ENCODE measurements around the gene PCSK5. TPM values are rescaled to one million over a fixed set of nuclear protein-coding genes. Genes with fewer than 3 reads are reported as not detected.

Gene PCSK5
- total RNA-seq, 1 experiment from 2014 or later, result 0.17 TPM

DNA sequence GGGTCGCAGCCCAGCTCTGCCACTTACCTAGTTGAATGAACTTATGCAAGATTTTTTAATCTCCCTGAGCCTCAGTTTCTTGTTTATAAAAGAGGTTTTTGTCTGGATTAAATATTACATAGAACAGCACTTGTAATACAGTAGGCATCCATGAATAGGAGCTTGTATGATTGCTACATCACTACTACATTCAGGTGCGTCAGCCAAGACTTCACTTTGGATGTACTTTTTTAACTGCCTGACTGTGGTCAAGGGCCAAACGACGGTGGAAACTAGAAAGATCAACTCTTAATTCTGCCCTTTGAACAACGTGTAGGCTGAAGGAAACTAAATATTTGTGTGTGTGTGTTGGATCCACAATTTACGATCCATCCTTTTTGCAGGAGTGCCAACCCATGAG lies 330.9 kb downstream of the PCSK5 start:
- TF ChIP-seq, protein P1, sequence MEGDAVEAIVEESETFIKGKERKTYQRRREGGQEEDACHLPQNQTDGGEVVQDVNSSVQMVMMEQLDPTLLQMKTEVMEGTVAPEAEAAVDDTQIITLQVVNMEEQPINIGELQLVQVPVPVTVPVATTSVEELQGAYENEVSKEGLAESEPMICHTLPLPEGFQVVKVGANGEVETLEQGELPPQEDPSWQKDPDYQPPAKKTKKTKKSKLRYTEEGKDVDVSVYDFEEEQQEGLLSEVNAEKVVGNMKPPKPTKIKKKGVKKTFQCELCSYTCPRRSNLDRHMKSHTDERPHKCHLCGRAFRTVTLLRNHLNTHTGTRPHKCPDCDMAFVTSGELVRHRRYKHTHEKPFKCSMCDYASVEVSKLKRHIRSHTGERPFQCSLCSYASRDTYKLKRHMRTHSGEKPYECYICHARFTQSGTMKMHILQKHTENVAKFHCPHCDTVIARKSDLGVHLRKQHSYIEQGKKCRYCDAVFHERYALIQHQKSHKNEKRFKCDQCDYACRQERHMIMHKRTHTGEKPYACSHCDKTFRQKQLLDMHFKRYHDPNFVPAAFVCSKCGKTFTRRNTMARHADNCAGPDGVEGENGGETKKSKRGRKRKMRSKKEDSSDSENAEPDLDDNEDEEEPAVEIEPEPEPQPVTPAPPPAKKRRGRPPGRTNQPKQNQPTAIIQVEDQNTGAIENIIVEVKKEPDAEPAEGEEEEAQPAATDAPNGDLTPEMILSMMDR (conservative IDR thresholded peaks at IDR 0.05; ENCODE audit: low read depth, low read length), result no peak
- TF ChIP-seq EZH2 (IDR thresholded peaks at IDR 0.05; ENCODE audit: borderline replicate concordance, low read depth, low read length, poor library complexity, severe bottlenecking), result no peak
- Histone ChIP-seq H3K27ac (ENCODE audit: low read depth, low read length, poor library complexity, severe bottlenecking) (no peak overlapping the region), H3K4me1 (ENCODE audit: insufficient read depth, low read length, poor library complexity, severe bottlenecking) (no peaks in the 10 kb centered on the region), H3K9me3 (ENCODE audit: low read depth, low read length, poor library complexity, severe bottlenecking) (no peaks in the 10 kb centered on the region), H3K4me3 (ENCODE audit: low read depth, low read length, poor library complexity, severe bottlenecking) (no peak overlapping the region), H3K36me3 (ENCODE audit: insufficient read depth, low read length, poor library complexity, severe bottlenecking) (no peaks in the 10 kb centered on the region), H3K27me3 (replicated peaks; ENCODE audit: insufficient read depth, low read depth, low read length, poor library complexity) (peaks cover 13% of the 10 kb centered on the region)
- DNase-seq (ENCODE audit: low spot score), result no peak
- CTCF ChIA-PET, result no interaction called here
- intact Hi-C loops (cut with micrococcal nuclease; ENCODE audit: unreplicated experiment), result no loop called here
- no TSS peak for BruUV-seq (replicated peaks)
- POLR2A ChIA-PET (ENCODE audit: low non-redundant PET), result no interaction called here

DNA sequence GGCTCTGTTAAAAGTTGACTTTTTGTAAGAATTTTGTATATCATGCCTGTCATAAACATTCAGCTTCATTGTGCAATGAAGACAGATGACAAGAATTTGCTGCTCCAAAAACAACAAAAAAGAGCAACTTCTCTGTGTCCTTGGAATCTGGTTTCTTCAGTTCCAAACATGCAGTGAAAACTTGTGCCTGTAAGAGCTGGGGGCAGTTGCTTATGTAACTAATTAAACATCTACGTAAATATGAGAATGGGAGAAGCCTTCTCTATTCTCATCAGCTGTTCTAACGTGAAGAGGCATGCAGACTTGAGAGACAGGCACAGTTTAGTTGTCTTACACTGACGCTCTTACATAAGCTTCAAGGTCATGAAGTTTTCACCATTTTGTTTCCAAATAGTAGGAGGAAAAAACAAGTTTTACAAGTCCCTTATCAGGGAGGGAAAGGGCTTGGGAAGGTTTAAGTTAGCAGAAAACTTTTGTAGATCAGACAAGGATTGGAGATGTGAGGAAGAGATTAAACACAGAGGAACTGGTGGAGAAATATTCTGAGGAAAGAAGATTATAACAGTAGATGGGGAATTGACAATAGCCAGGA lies 333.4 kb downstream of the PCSK5 start:
- no peaks in the 10 kb centered on the region for H3K36me3 ChIP-seq (ENCODE audit: insufficient read depth, low read length, poor library complexity, severe bottlenecking)
- H3K4me3 ChIP-seq (ENCODE audit: low read depth, low read length, poor library complexity, severe bottlenecking), result no peak overlapping the region
- no peak for DNase-seq (ENCODE audit: low spot score)
- TF ChIP-seq, protein P1 (conservative IDR thresholded peaks at IDR 0.05; ENCODE audit: low read depth, low read length), result no peak
- H3K27ac ChIP-seq (ENCODE audit: low read depth, low read length, poor library complexity, severe bottlenecking), result no peak overlapping the region
- H3K9me3 ChIP-seq (ENCODE audit: low read depth, low read length, poor library complexity, severe bottlenecking), result no peaks in the 10 kb centered on the region
- no TSS peak for BruUV-seq (replicated peaks)
- POLR2A ChIA-PET (ENCODE audit: low non-redundant PET), result no interaction called here
- intact Hi-C loops (cut with micrococcal nuclease; ENCODE audit: unreplicated experiment), result no loop called here
- CTCF ChIA-PET, result no interaction called here
- H3K4me1 ChIP-seq (ENCODE audit: insufficient read depth, low read length, poor library complexity, severe bottlenecking), result no peaks in the 10 kb centered on the region
- H3K27me3 ChIP-seq (replicated peaks; ENCODE audit: insufficient read depth, low read depth, low read length, poor library complexity), result peaks cover 6% of the 10 kb centered on the region

DNA sequence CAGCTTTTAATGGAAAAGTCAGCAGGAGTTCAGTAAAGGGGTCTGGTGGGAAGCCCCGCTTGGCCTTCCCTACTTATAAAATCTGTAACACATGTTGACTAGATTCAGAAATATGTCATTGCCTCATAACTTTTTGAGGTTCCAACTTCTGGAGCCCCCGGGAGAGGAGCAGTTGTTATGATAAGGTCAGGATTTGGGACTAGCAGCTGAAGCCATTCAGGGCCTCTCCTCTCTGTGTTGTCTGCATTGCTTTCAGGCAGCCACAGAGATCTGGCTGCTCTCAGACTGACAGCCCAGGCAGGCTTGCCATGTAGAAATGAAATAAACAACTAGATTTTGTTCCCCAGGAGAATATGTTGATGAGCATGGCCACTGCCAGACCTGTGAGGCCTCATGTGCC lies 336.7 kb downstream of the PCSK5 start:
- ChIA-PET POLR2A (ENCODE audit: low non-redundant PET) (no interaction called here), CTCF (no interaction called here)
- no TSS peak for BruUV-seq (replicated peaks)
- Histone ChIP-seq H3K27me3 (replicated peaks; ENCODE audit: insufficient read depth, low read depth, low read length, poor library complexity) (peaks cover 6% of the 10 kb centered on the region), H3K36me3 (ENCODE audit: insufficient read depth, low read length, poor library complexity, severe bottlenecking) (no peaks in the 10 kb centered on the region), H3K9me3 (ENCODE audit: low read depth, low read length, poor library complexity, severe bottlenecking) (no peaks in the 10 kb centered on the region), H3K27ac (ENCODE audit: low read depth, low read length, poor library complexity, severe bottlenecking) (no peak overlapping the region), H3K4me1 (ENCODE audit: insufficient read depth, low read length, poor library complexity, severe bottlenecking) (no peaks in the 10 kb centered on the region), H3K4me3 (ENCODE audit: low read depth, low read length, poor library complexity, severe bottlenecking) (no peak overlapping the region)
- DNase-seq (ENCODE audit: low spot score), result no peak
- TF ChIP-seq, protein P1 (conservative IDR thresholded peaks at IDR 0.05; ENCODE audit: low read depth, low read length), result no peak
- no peak for TF ChIP-seq EZH2 (IDR thresholded peaks at IDR 0.05; ENCODE audit: borderline replicate concordance, low read depth, low read length, poor library complexity, severe bottlenecking)
- intact Hi-C loops (cut with micrococcal nuclease; ENCODE audit: unreplicated experiment), result no loop called here

Data from A673 (cell line).